Measurements from ENCODE around the gene FAM120A. TPM values are rescaled to one million over a fixed set of nuclear protein-coding genes. Genes with fewer than 3 reads are reported as not detected.
A peak's percentile ranks its signal among the peaks of the same experiment; 100 is the strongest.

Gene FAM120A
- total and polyA plus RNA-seq, 12 donors = 42.6 to 147 (median 96.4) TPM

- no peak for DNase-seq
- no peak for TF ChIP-seq POLR2A (IDR thresholded peaks at IDR 0.05)
- TF ChIP-seq, protein P1, sequence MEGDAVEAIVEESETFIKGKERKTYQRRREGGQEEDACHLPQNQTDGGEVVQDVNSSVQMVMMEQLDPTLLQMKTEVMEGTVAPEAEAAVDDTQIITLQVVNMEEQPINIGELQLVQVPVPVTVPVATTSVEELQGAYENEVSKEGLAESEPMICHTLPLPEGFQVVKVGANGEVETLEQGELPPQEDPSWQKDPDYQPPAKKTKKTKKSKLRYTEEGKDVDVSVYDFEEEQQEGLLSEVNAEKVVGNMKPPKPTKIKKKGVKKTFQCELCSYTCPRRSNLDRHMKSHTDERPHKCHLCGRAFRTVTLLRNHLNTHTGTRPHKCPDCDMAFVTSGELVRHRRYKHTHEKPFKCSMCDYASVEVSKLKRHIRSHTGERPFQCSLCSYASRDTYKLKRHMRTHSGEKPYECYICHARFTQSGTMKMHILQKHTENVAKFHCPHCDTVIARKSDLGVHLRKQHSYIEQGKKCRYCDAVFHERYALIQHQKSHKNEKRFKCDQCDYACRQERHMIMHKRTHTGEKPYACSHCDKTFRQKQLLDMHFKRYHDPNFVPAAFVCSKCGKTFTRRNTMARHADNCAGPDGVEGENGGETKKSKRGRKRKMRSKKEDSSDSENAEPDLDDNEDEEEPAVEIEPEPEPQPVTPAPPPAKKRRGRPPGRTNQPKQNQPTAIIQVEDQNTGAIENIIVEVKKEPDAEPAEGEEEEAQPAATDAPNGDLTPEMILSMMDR (IDR thresholded peaks at IDR 0.05) = no peak
- Histone ChIP-seq H3K36me3 (replicated peaks in 1 of 2) (peaks cover 0 to 73% of the 10 kb centered on the region in 2 donors), H3K4me3 (no peak overlapping the region), H3K27me3 (no peaks in the 10 kb centered on the region), H3K4me1 (replicated peaks in 1 of 2) (no peaks in the 10 kb centered on the region), H3K9me3 (replicated peaks in 1 of 3) (no peaks in the 10 kb centered on the region), H3K27ac (no peak overlapping the region)
- WGBS, 4 donors = 89 to 95% (median 91%) methylated on average over 5 of the region's 5 CpGs
- intact Hi-C loops (cut with DNase I) = no loop called here
These were observed 109.5 kb downstream of the FAM120A start for GRCh38 chr9:93560991-93561390.

DNA sequence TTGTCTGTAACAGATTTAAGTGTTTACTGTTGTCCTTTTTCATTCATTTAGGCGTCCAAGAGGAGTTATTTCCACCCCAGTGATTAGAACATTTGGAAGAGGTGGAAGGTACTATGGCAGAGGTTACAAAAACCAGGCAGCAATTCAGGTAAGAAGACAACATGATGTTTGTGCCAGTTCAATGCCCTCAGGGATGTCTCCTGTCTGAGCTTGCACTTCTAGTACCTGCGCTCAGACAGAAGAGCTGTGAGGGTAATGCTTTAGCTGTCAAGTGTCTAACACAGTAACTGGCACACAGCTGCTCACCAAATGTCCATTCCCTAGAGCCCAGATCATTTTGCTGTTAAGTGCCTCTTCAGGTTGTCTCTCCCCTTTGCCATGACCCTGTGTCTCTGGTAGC lies 110.7 kb downstream of the FAM120A start:
- H3K4me3 ChIP-seq = no peak overlapping the region
- intact Hi-C loops (cut with DNase I) = no loop called here
- H3K4me1 ChIP-seq (replicated peaks in 1 of 2) = peaks cover 3 to 4% of the 10 kb centered on the region in 2 donors
- WGBS, 4 donors = 89 to 100% (median 96%) methylated on average over 2 of the region's 2 CpGs
- TF ChIP-seq, protein P1 (IDR thresholded peaks at IDR 0.05) = no peak
- TF ChIP-seq POLR2A (IDR thresholded peaks at IDR 0.05) = no peak
- no peaks in the 10 kb centered on the region for H3K9me3 ChIP-seq (replicated peaks in 1 of 3)
- DNase-seq = no peak
- H3K27me3 ChIP-seq = no peaks in the 10 kb centered on the region
- H3K27ac ChIP-seq = no peak overlapping the region
- peaks cover 0 to 61% of the 10 kb centered on the region in 2 donors for H3K36me3 ChIP-seq (replicated peaks in 1 of 2)

- no peaks in the 10 kb centered on the region for H3K27me3 ChIP-seq
- no peak for DNase-seq
- TF ChIP-seq POLR2A (IDR thresholded peaks at IDR 0.05) = no peak
- TF ChIP-seq, protein P1 (IDR thresholded peaks at IDR 0.05) = no peak
- peaks cover 0 to 37% of the 10 kb centered on the region in 2 donors for H3K36me3 ChIP-seq (replicated peaks in 1 of 2)
- intact Hi-C loops (cut with DNase I) = loop anchor here in 1 of 2 donors (5.0 kb wide), 1 partner anchor 113 kb away; the partner anchor contains the start of genes FAM120A and FAM120AOS
- no peak overlapping the region for H3K27ac ChIP-seq
- no peaks in the 10 kb centered on the region for H3K9me3 ChIP-seq (replicated peaks in 1 of 3)
- no peak overlapping the region for H3K4me3 ChIP-seq
- 85 to 93% (median 89%) methylated on average over 4 of the region's 4 CpGs for WGBS, 4 donors
- peaks cover 8 to 11% of the 10 kb centered on the region in 2 donors for H3K4me1 ChIP-seq (replicated peaks in 1 of 2)
These were observed 113.6 kb downstream of the FAM120A start for GRCh38 chr9:93565089-93565488.

GRCh38 chr9:93566408-93567270 lies 115.2 kb downstream of the FAM120A start:
- 2 to 8% (median 4%) methylated on average over 19 to 69 of the region's 69 CpGs for WGBS, 4 donors
- Histone ChIP-seq H3K4me1 (replicated peaks in 1 of 2) (peaks cover 8 to 11% of the 10 kb centered on the region in 2 donors), H3K36me3 (replicated peaks in 1 of 2) (peaks cover 0 to 29% of the 10 kb centered on the region in 2 donors), H3K9me3 (replicated peaks in 1 of 3) (no peaks in the 10 kb centered on the region), H3K27ac (peak overlapping the region; percentile 67 to 96 (median 94)), H3K27me3 (no peaks in the 10 kb centered on the region), H3K4me3 (peak overlapping the region in 2 of 4 donors; percentile 52 to 61)
- intact Hi-C loops (cut with DNase I) = loop anchor here in 1 of 2 donors (5.0 kb wide), 1 partner anchor 114 kb away; the partner anchor contains the start of genes FAM120A and FAM120AOS
- peak; percentile 97 to 99 (median 98) for DNase-seq
- TF ChIP-seq, protein P1 (IDR thresholded peaks at IDR 0.05) = peak; percentile 76 to 97 (median 90)
- TF ChIP-seq POLR2A (IDR thresholded peaks at IDR 0.05) = peak; percentile 87 to 94

Data from adrenal gland (tissue), 12 donors.